BLaER1 treated with 17β-estradiol and CSF1 and Interleukin-3, amounts not matched to agents 10 nM and 100 nM (cell line): ENCODE measurements around the gene CAMK1G.

Source experiments
- H3K27ac ChIP-seq, 11 experiments: shearing (Covaris generic); formaldehyde crosslinking; 2 replicates each; pipeline ENCODE4 v1.8.1; 2022
- H3K27me3 ChIP-seq, 11 experiments: shearing (Covaris generic); formaldehyde crosslinking; 2 replicates each; pipeline ENCODE4 v1.8.1; 2022
- H3K36me3 ChIP-seq, 11 experiments: shearing (Covaris generic); formaldehyde crosslinking; 2 replicates each; pipeline ENCODE4 v1.8.1; 2022
- H3K4me1 ChIP-seq, 10 experiments: shearing (Covaris generic); formaldehyde crosslinking; 2 replicates each; pipeline ENCODE4 v1.8.1; 2022
- H3K4me2 ChIP-seq, 11 experiments: shearing (Covaris generic); formaldehyde crosslinking; 2 replicates each; pipeline ENCODE4 v1.8.1; 2022
- H3K4me3 ChIP-seq, 10 experiments: shearing (Covaris generic); formaldehyde crosslinking; 2 replicates each; pipeline ENCODE4 v1.8.1; 2022
- H3K9ac ChIP-seq, 11 experiments: shearing (Covaris generic); formaldehyde crosslinking; 2 replicates each; pipeline ENCODE4 v1.8.1; 2022
- H3K9me3 ChIP-seq, 11 experiments: shearing (Covaris generic); formaldehyde crosslinking; replicated peaks in 1 of 11; 2 replicates each; pipeline ENCODE4 v1.8.1; 2022
- H4K20me1 ChIP-seq, 11 experiments: shearing (Covaris generic); formaldehyde crosslinking; 2 replicates each; pipeline ENCODE4 v1.8.1; 2022
- Cebpa-rat ChIP-seq, 11 experiments: shearing (Covaris generic); IDR thresholded peaks; 2 replicates each; pipeline ENCODE4 v1.8.1; 2022

Gene CAMK1G

GRCh38 chr1:209614151-209614420, 30.6 kb downstream of the CAMK1G start:
- Histone ChIP-seq H3K9ac (no peak overlapping the region), H3K27ac (no peak overlapping the region), H3K4me2 (no peak overlapping the region), H3K27me3 (no peaks in the 10 kb centered on the region), H4K20me1 (no peaks in the 10 kb centered on the region; a peak in 1 of 22 replicates), H3K4me3 (no peak overlapping the region), H3K9me3 (peaks cover 0 to 11% (median 0%) of the 10 kb centered on the region in 11 experiments; a peak in 2 of 22 replicates), H3K36me3 (peaks cover 0 to 55% (median 6%) of the 10 kb centered on the region in 11 experiments; a peak in 11 of 22 replicates), H3K4me1 (peaks cover 18 to 36% (median 28%) of the 10 kb centered on the region in 10 experiments)
- no peak for TF ChIP-seq Cebpa-rat (IDR thresholded peaks at IDR 0.05)

- peaks cover 0 to 63% (median 6%) of the 10 kb centered on the region in 11 experiments; a peak in 11 of 22 replicates for H3K36me3 ChIP-seq
- no peak overlapping the region for H3K4me2 ChIP-seq
- H3K27ac ChIP-seq, result no peak overlapping the region
- H3K4me3 ChIP-seq, result no peak overlapping the region
- H3K27me3 ChIP-seq, result no peaks in the 10 kb centered on the region
- peaks cover 0 to 11% (median 0%) of the 10 kb centered on the region in 11 experiments; a peak in 2 of 22 replicates for H3K9me3 ChIP-seq
- H3K9ac ChIP-seq, result no peak overlapping the region
- peaks cover 27 to 42% (median 29%) of the 10 kb centered on the region in 10 experiments for H3K4me1 ChIP-seq
- no peaks in the 10 kb centered on the region; a peak in 1 of 22 replicates for H4K20me1 ChIP-seq
- TF ChIP-seq Cebpa-rat (IDR thresholded peaks at IDR 0.05), result no peak
These were observed 31.4 kb downstream of the CAMK1G start for GRCh38 chr1:209614906-209615305.

GRCh38 chr1:209616366-209617046, 33.0 kb downstream of the CAMK1G start:
- peaks cover 0 to 77% (median 6%) of the 10 kb centered on the region in 11 experiments; a peak in 11 of 22 replicates for H3K36me3 ChIP-seq
- H3K4me3 ChIP-seq, result no peak overlapping the region
- no peak overlapping the region for H3K9ac ChIP-seq
- peaks cover 0 to 11% (median 0%) of the 10 kb centered on the region in 11 experiments; a peak in 2 of 22 replicates for H3K9me3 ChIP-seq
- no peaks in the 10 kb centered on the region; a peak in 1 of 22 replicates for H4K20me1 ChIP-seq
- H3K4me2 ChIP-seq, result no peak overlapping the region
- no peak for TF ChIP-seq Cebpa-rat (IDR thresholded peaks at IDR 0.05)
- no peaks in the 10 kb centered on the region for H3K27me3 ChIP-seq
- H3K4me1 ChIP-seq, result peaks cover 32 to 49% (median 41%) of the 10 kb centered on the region in 10 experiments
- H3K27ac ChIP-seq, result no peak overlapping the region

GRCh38 chr1:209617047-209617673, 33.6 kb downstream of the CAMK1G start:
- H3K27me3 ChIP-seq, result no peaks in the 10 kb centered on the region
- TF ChIP-seq Cebpa-rat (IDR thresholded peaks at IDR 0.05), result no peak
- peaks cover 0 to 83% (median 6%) of the 10 kb centered on the region in 11 experiments; a peak in 12 of 22 replicates for H3K36me3 ChIP-seq
- H3K4me1 ChIP-seq, result peaks cover 27 to 45% (median 35%) of the 10 kb centered on the region in 10 experiments
- no peak overlapping the region for H3K27ac ChIP-seq
- no peak overlapping the region for H3K4me3 ChIP-seq
- peaks cover 0 to 11% (median 0%) of the 10 kb centered on the region in 11 experiments; a peak in 2 of 22 replicates for H3K9me3 ChIP-seq
- no peaks in the 10 kb centered on the region for H4K20me1 ChIP-seq
- no peak overlapping the region for H3K4me2 ChIP-seq
- no peak overlapping the region for H3K9ac ChIP-seq

- H3K4me1 ChIP-seq, result peaks cover 27 to 39% (median 32%) of the 10 kb centered on the region in 10 experiments
- no peak overlapping the region for H3K9ac ChIP-seq
- H3K9me3 ChIP-seq, result peaks cover 0 to 11% (median 0%) of the 10 kb centered on the region in 11 experiments; a peak in 2 of 22 replicates
- no peaks in the 10 kb centered on the region for H3K27me3 ChIP-seq
- peak overlapping the region in 1 of 11 experiments; percentile 43; a peak in 1 of 22 replicates for H3K27ac ChIP-seq
- H3K4me2 ChIP-seq, result peak overlapping the region in 2 of 11 experiments; percentile 75 to 76; a peak in 1 of 22 replicates
- TF ChIP-seq Cebpa-rat (IDR thresholded peaks at IDR 0.05), result no peak
- peaks cover 0 to 89% (median 6%) of the 10 kb centered on the region in 11 experiments; a peak in 12 of 22 replicates for H3K36me3 ChIP-seq
- H4K20me1 ChIP-seq, result no peaks in the 10 kb centered on the region
- no peak overlapping the region for H3K4me3 ChIP-seq
These were observed 34.2 kb downstream of the CAMK1G start for GRCh38 chr1:209617755-209618154.

GRCh38 chr1:209618291-209618690, 34.8 kb downstream of the CAMK1G start:
- no peaks in the 10 kb centered on the region for H4K20me1 ChIP-seq
- H3K4me3 ChIP-seq, result no peak overlapping the region
- H3K36me3 ChIP-seq, result peaks cover 0 to 95% (median 6%) of the 10 kb centered on the region in 11 experiments; a peak in 12 of 22 replicates
- H3K4me2 ChIP-seq, result peak overlapping the region; percentile 41 to 76 (median 71)
- peaks cover 0 to 11% (median 0%) of the 10 kb centered on the region in 11 experiments; a peak in 2 of 22 replicates for H3K9me3 ChIP-seq
- peak overlapping the region in 1 of 11 experiments; percentile 18; a peak in 1 of 22 replicates for H3K9ac ChIP-seq
- no peaks in the 10 kb centered on the region for H3K27me3 ChIP-seq
- H3K27ac ChIP-seq, result peak overlapping the region in 4 of 11 experiments; percentile 1 to 49 (median 36); a peak in 5 of 22 replicates
- H3K4me1 ChIP-seq, result peaks cover 25 to 33% (median 29%) of the 10 kb centered on the region in 10 experiments
- no peak for TF ChIP-seq Cebpa-rat (IDR thresholded peaks at IDR 0.05)

- peak overlapping the region in 1 of 11 experiments; percentile 18; a peak in 1 of 22 replicates for H3K9ac ChIP-seq
- no peak overlapping the region for H3K4me3 ChIP-seq
- H3K27me3 ChIP-seq, result no peaks in the 10 kb centered on the region
- H3K9me3 ChIP-seq, result peaks cover 0 to 11% (median 0%) of the 10 kb centered on the region in 11 experiments; a peak in 2 of 22 replicates
- H3K4me2 ChIP-seq, result peak overlapping the region; percentile 41 to 76 (median 71)
- no peak for TF ChIP-seq Cebpa-rat (IDR thresholded peaks at IDR 0.05)
- H4K20me1 ChIP-seq, result no peaks in the 10 kb centered on the region
- peaks cover 25 to 32% (median 29%) of the 10 kb centered on the region in 10 experiments for H3K4me1 ChIP-seq
- peak overlapping the region in 6 of 11 experiments; percentile 1 to 49 (median 27); a peak in 6 of 22 replicates for H3K27ac ChIP-seq
- H3K36me3 ChIP-seq, result peaks cover 0 to 100% (median 6%) of the 10 kb centered on the region in 11 experiments; a peak in 12 of 22 replicates
These were observed 35.4 kb downstream of the CAMK1G start for GRCh38 chr1:209618756-209619420.

GRCh38 chr1:209619696-209620486, 36.4 kb downstream of the CAMK1G start:
- Histone ChIP-seq H3K4me3 (no peak overlapping the region), H3K27me3 (no peaks in the 10 kb centered on the region), H3K4me2 (peak overlapping the region; percentile 25 to 76 (median 71); a peak in 21 of 22 replicates), H3K27ac (peak overlapping the region in 3 of 11 experiments; percentile 1 to 43 (median 22); a peak in 2 of 22 replicates), H4K20me1 (no peaks in the 10 kb centered on the region), H3K36me3 (peaks cover 0 to 98% (median 6%) of the 10 kb centered on the region in 11 experiments; a peak in 12 of 22 replicates), H3K9ac (no peak overlapping the region), H3K9me3 (peaks cover 0 to 12% (median 0%) of the 10 kb centered on the region in 11 experiments; a peak in 2 of 22 replicates), H3K4me1 (peaks cover 29 to 39% (median 31%) of the 10 kb centered on the region in 10 experiments)
- no peak for TF ChIP-seq Cebpa-rat (IDR thresholded peaks at IDR 0.05)
